Measurements from ENCODE around the gene PGBD1.

PGBD1 gene

DNA sequence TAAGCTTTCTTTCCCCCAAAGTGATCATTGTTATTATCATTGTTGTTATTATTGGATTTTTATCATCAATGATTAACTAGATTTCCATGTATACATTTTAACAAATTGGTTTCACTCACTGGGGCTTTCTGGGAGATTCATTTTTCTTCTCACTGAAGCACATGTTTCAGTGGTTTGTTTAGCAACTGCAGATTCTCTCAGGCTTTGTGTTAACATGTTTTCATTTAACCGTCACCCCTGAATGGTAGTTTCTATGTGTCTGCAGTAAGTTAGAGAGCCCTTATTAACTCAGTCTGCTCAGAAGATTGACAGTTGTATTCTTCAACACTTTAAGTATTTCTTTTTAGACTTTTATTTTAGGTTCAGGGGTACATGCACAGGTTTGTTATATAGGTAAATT is 41.7 kb upstream of the PGBD1 start:
- Histone ChIP-seq H3K79me2 (ENCODE audit: control insufficient read depth, low read length) (no peaks in the 10 kb centered on the region), H3K4me2 (ENCODE audit: low read length) (no peak overlapping the region), H3K4me1 (ENCODE audit: control insufficient read depth, low read length) (no peaks in the 10 kb centered on the region), H3K27ac (ENCODE audit: low read depth, low read length) (no peak overlapping the region), H3K9me2 (replicated peaks; ENCODE audit: control insufficient read depth, low read length) (no peaks in the 10 kb centered on the region), H3K36me3 (ENCODE audit: control insufficient read depth, low read length) (peaks cover 7% of the 10 kb centered on the region), H3F3A (ENCODE audit: control insufficient read depth, insufficient read depth) (0 out of 2 replicates have a peak, but pooled peaks cover 8% of the 10 kb centered on the region), H4K20me1 (ENCODE audit: control insufficient read depth, insufficient read depth, low read depth, low read length) (no peaks in the 10 kb centered on the region), H3K9me3 (ENCODE audit: control insufficient read depth, insufficient read depth, low read length) (no peaks in the 10 kb centered on the region), H3K4me3 (ENCODE audit: low read length) (no peak overlapping the region), H3K27me3 (ENCODE audit: control insufficient read depth, low read length) (no peaks in the 10 kb centered on the region)
- no peak for TF ChIP-seq EZH2phosphoT487 (IDR thresholded peaks at IDR 0.05; ENCODE audit: borderline replicate concordance, low read length)
- TF ChIP-seq, protein P1, sequence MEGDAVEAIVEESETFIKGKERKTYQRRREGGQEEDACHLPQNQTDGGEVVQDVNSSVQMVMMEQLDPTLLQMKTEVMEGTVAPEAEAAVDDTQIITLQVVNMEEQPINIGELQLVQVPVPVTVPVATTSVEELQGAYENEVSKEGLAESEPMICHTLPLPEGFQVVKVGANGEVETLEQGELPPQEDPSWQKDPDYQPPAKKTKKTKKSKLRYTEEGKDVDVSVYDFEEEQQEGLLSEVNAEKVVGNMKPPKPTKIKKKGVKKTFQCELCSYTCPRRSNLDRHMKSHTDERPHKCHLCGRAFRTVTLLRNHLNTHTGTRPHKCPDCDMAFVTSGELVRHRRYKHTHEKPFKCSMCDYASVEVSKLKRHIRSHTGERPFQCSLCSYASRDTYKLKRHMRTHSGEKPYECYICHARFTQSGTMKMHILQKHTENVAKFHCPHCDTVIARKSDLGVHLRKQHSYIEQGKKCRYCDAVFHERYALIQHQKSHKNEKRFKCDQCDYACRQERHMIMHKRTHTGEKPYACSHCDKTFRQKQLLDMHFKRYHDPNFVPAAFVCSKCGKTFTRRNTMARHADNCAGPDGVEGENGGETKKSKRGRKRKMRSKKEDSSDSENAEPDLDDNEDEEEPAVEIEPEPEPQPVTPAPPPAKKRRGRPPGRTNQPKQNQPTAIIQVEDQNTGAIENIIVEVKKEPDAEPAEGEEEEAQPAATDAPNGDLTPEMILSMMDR (IDR thresholded peaks at IDR 0.05; ENCODE audit: low read depth, low read length, poor library complexity, severe bottlenecking) = no peak

DNA sequence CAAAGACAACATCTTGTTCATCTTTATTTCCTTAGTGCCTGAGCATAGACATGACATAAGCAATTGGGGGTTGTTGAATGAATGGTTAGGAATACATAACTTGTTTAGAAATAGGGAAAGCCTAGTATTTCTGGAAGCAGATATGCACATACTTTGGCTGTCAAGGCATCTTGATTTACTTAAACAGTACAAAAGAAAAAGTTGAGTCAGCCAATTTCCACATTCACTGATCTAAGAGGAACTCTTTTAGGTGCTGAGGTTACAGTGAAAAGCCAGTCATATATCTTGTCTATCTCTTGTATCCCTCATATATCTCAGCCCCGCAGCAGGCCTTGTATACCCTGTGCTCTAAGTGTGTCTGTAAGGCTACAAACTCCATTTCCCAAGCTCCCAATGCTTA is 40.9 kb upstream of the PGBD1 start:
- Histone ChIP-seq H3K36me3 (ENCODE audit: control insufficient read depth, low read length) (peaks cover 15% of the 10 kb centered on the region), H3K27me3 (ENCODE audit: control insufficient read depth, low read length) (no peaks in the 10 kb centered on the region), H3K79me2 (ENCODE audit: control insufficient read depth, low read length) (no peaks in the 10 kb centered on the region), H3K9me2 (replicated peaks; ENCODE audit: control insufficient read depth, low read length) (no peaks in the 10 kb centered on the region), H3K9me3 (ENCODE audit: control insufficient read depth, insufficient read depth, low read length) (no peaks in the 10 kb centered on the region), H3K4me1 (ENCODE audit: control insufficient read depth, low read length) (no peaks in the 10 kb centered on the region), H4K20me1 (ENCODE audit: control insufficient read depth, insufficient read depth, low read depth, low read length) (no peaks in the 10 kb centered on the region), H3K27ac (ENCODE audit: low read depth, low read length) (no peak overlapping the region), H3K4me2 (ENCODE audit: low read length) (no peak overlapping the region), H3F3A (ENCODE audit: control insufficient read depth, insufficient read depth) (0 out of 2 replicates have a peak, but pooled peaks cover 8% of the 10 kb centered on the region), H3K4me3 (ENCODE audit: low read length) (no peak overlapping the region)
- TF ChIP-seq, protein P1 (IDR thresholded peaks at IDR 0.05; ENCODE audit: low read depth, low read length, poor library complexity, severe bottlenecking) = no peak
- no peak for TF ChIP-seq EZH2phosphoT487 (IDR thresholded peaks at IDR 0.05; ENCODE audit: borderline replicate concordance, low read length)

DNA sequence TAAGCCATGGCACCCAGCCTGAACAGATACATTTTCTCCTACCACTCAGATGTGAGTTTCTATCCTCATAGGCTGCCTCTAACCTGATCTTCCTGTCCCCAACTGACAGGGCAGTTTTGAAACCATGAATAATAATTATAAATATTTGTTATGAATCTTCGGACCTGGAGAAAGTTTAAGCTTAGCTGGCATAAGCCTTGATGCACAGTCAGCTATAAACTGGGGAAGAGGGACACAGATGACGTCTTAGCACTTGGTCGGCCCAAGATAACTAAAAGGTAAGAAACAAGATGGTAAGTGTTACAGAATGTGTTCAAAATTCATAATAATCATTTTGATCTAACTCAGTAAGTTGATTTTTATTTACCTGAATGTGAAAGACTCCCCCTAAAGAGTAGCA is 37.4 kb upstream of the PGBD1 start:
- H3K27ac ChIP-seq (ENCODE audit: low read depth, low read length) = no peak overlapping the region
- H3K9me2 ChIP-seq (replicated peaks; ENCODE audit: control insufficient read depth, low read length) = no peaks in the 10 kb centered on the region
- TF ChIP-seq, protein P1 (IDR thresholded peaks at IDR 0.05; ENCODE audit: low read depth, low read length, poor library complexity, severe bottlenecking) = no peak
- TF ChIP-seq EZH2phosphoT487 (IDR thresholded peaks at IDR 0.05; ENCODE audit: borderline replicate concordance, low read length) = no peak
- 0 out of 2 replicates have a peak, but pooled peaks cover 8% of the 10 kb centered on the region for H3F3A ChIP-seq (ENCODE audit: control insufficient read depth, insufficient read depth)
- H3K79me2 ChIP-seq (ENCODE audit: control insufficient read depth, low read length) = no peaks in the 10 kb centered on the region
- H3K4me3 ChIP-seq (ENCODE audit: low read length) = no peak overlapping the region
- peaks cover 42% of the 10 kb centered on the region for H3K36me3 ChIP-seq (ENCODE audit: control insufficient read depth, low read length)
- no peaks in the 10 kb centered on the region for H3K27me3 ChIP-seq (ENCODE audit: control insufficient read depth, low read length)
- no peaks in the 10 kb centered on the region for H3K4me1 ChIP-seq (ENCODE audit: control insufficient read depth, low read length)
- H3K4me2 ChIP-seq (ENCODE audit: low read length) = no peak overlapping the region
- H4K20me1 ChIP-seq (ENCODE audit: control insufficient read depth, insufficient read depth, low read depth, low read length) = no peaks in the 10 kb centered on the region
- H3K9me3 ChIP-seq (ENCODE audit: control insufficient read depth, insufficient read depth, low read length) = no peaks in the 10 kb centered on the region

Measured in DOHH2 (cell line).